A549 (cell line): ENCODE results near the gene ACOX1.

ENCODE experiments used
- CEBPB ChIP-seq, 2 experiments: fragments of >200 bp in 1 of 2; sonication (Bioruptor Twin) in 1 of 2; formaldehyde crosslinking in 1 of 2; IDR thresholded peaks; 2 replicates each; pipeline ENCODE4 v1.6.1; 2012 to 2016
- ESRRA ChIP-seq: fragments of 150-350 bp; IDR thresholded peaks from 2 replicates; pipeline ENCODE4 v1.6.1; 2014; ENCODE audit warnings: mild to moderate bottlenecking, low read length, borderline replicate concordance
- RCOR1 ChIP-seq: fragments of 150-350 bp; IDR thresholded peaks from 2 replicates; pipeline ENCODE4 v1.6.1; 2014; ENCODE audit warnings: antibody characterized with exemption, low read length, low read depth
- REST ChIP-seq: fragments of 200-600 bp; sonication (generic); IDR thresholded peaks from 2 replicates; pipeline ENCODE4 v1.6.1; 2016; ENCODE audit warnings: antibody characterized with exemption, mild to moderate bottlenecking, moderate library complexity
- RNF2 ChIP-seq: fragments of 200-600 bp; sonication (generic); IDR thresholded peaks from 2 replicates; pipeline ENCODE4 v1.6.1; 2016; ENCODE audit warnings: low read depth, mild to moderate bottlenecking, antibody characterized with exemption, moderate library complexity, borderline replicate concordance
- SMC3 ChIP-seq: fragments of >200 bp; sonication (Bioruptor Twin); formaldehyde crosslinking; IDR thresholded peaks from 3 replicates; pipeline ENCODE4 v1.6.1; 2018; ENCODE audit warnings: inconsistent platforms
- USF2 ChIP-seq: fragments of 450-650 bp; IDR thresholded peaks from 2 replicates; pipeline ENCODE4 v1.6.1; 2014; ENCODE audit warnings: antibody characterized with exemption
- TF ChIP-seq, protein P1 (sequence below): fragments of 150-350 bp; IDR thresholded peaks from 2 replicates; pipeline ENCODE4 v1.6.1; 2014; ENCODE audit warnings: low read depth, mild to moderate bottlenecking, low read length
- TF ChIP-seq, protein P2 (sequence below): fragments of >200 bp; sonication (Bioruptor Twin); formaldehyde crosslinking; IDR thresholded peaks from 3 replicates; pipeline ENCODE4 v1.5.1; 2016

- TF ChIP-seq, protein P1, sequence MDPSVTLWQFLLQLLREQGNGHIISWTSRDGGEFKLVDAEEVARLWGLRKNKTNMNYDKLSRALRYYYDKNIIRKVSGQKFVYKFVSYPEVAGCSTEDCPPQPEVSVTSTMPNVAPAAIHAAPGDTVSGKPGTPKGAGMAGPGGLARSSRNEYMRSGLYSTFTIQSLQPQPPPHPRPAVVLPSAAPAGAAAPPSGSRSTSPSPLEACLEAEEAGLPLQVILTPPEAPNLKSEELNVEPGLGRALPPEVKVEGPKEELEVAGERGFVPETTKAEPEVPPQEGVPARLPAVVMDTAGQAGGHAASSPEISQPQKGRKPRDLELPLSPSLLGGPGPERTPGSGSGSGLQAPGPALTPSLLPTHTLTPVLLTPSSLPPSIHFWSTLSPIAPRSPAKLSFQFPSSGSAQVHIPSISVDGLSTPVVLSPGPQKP = no peak
- TF ChIP-seq RCOR1 = no peak
- TF ChIP-seq USF2 = no peak
- TF ChIP-seq, protein P2, sequence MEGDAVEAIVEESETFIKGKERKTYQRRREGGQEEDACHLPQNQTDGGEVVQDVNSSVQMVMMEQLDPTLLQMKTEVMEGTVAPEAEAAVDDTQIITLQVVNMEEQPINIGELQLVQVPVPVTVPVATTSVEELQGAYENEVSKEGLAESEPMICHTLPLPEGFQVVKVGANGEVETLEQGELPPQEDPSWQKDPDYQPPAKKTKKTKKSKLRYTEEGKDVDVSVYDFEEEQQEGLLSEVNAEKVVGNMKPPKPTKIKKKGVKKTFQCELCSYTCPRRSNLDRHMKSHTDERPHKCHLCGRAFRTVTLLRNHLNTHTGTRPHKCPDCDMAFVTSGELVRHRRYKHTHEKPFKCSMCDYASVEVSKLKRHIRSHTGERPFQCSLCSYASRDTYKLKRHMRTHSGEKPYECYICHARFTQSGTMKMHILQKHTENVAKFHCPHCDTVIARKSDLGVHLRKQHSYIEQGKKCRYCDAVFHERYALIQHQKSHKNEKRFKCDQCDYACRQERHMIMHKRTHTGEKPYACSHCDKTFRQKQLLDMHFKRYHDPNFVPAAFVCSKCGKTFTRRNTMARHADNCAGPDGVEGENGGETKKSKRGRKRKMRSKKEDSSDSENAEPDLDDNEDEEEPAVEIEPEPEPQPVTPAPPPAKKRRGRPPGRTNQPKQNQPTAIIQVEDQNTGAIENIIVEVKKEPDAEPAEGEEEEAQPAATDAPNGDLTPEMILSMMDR = no peak
- TF ChIP-seq ESRRA = no peak
- no peak for TF ChIP-seq SMC3
- TF ChIP-seq RNF2 = no peak
- no peak for TF ChIP-seq REST
- TF ChIP-seq CEBPB (IDR thresholded peaks at IDR 0.05) = no peak
These were observed 69.7 kb downstream of the ACOX1 start for GRCh38 chr17:75909051-75909811.
